ENCODE measurements around the gene TMEM41B.

GRCh38 chr11:9280655-9281301 lies 33.6 kb downstream of the TMEM41B start:
- TF ChIP-seq POLR2A (IDR thresholded peaks at IDR 0.05) (no peak), CTCF (IDR thresholded peaks at IDR 0.05) (no peak)
